ENCODE data around the gene GUCY1A1. TPM values are rescaled to one million over a fixed set of nuclear protein-coding genes. Genes with fewer than 3 reads are reported as not detected.

GUCY1A1 gene
- total RNA-seq, 1 donor from 2014 or later, result 47.1 TPM

- DNase-seq, result no peak
These were observed 114.1 kb downstream of the GUCY1A1 start for GRCh38 chr4:155780775-155781174.

- no peak for DNase-seq
These were observed 114.7 kb downstream of the GUCY1A1 start for GRCh38 chr4:155781249-155781831.

Other genes starting within 250 kb of the GUCY1A1 start
- gene GUCY1B1, start 92.2 kb downstream of the GUCY1A1 start, total RNA-seq, result 26.6 TPM
- not detected for gene ASIC5, start 199.4 kb downstream of the GUCY1A1 start, total RNA-seq
- gene TDO2, start 236.8 kb downstream of the GUCY1A1 start, total RNA-seq, result 1.0 TPM